UCSD-AML1 (cell line): Measurements from ENCODE around the gene MCAM.
A peak's percentile ranks its signal among the peaks of the same experiment; 100 is the strongest.

Source experiments
- DNase-seq: peaks from one replicate; lab custom pipeline; 2025; ENCODE audit not compliant: unreplicated experiment; lab: John Stamatoyannopoulos, UW

MCAM gene

GRCh38 chr11:119309953-119310681 is 6.8 kb downstream of the MCAM start:
- no peak for DNase-seq

GRCh38 chr11:119309411-119309810 is 7.5 kb downstream of the MCAM start:
- no peak for DNase-seq

- no peak for DNase-seq
Measured at GRCh38 chr11:119307974-119308373, 9.0 kb downstream of the MCAM start.

- DNase-seq: no peak
Measured at GRCh38 chr11:119307219-119307618, 9.7 kb downstream of the MCAM start.

- peak; percentile 47 for DNase-seq
Measured at GRCh38 chr11:119306373-119306890, 10.5 kb downstream of the MCAM start.

- DNase-seq: no peak
Measured at GRCh38 chr11:119305556-119306372, 11.2 kb downstream of the MCAM start.

- no peak for DNase-seq
Measured at GRCh38 chr11:119303227-119303718, 13.7 kb downstream of the MCAM start.

GRCh38 chr11:119300198-119300964 is 16.5 kb downstream of the MCAM start:
- DNase-seq: no peak

GRCh38 chr11:119299416-119299815 is 17.5 kb downstream of the MCAM start:
- DNase-seq: no peak

- no peak for DNase-seq
Measured at GRCh38 chr11:119298726-119299125, 18.2 kb downstream of the MCAM start.

- DNase-seq: no peak
Measured at GRCh38 chr11:119297938-119298337, 19.0 kb downstream of the MCAM start.

GRCh38 chr11:119295178-119295577 is 21.8 kb downstream of the MCAM start:
- DNase-seq: no peak

- no peak for DNase-seq
Measured at GRCh38 chr11:119293461-119293860, 23.5 kb downstream of the MCAM start.

- no peak for DNase-seq
Measured at GRCh38 chr11:119290894-119291497, 25.9 kb downstream of the MCAM start.

- DNase-seq: no peak
Measured at GRCh38 chr11:119288219-119288618, 28.7 kb downstream of the MCAM start.

- no peak for DNase-seq
Measured at GRCh38 chr11:119285431-119285830, 31.5 kb downstream of the MCAM start.

- DNase-seq: no peak
Measured at GRCh38 chr11:119284344-119285157, 32.4 kb downstream of the MCAM start.

- peak; percentile 21 for DNase-seq
Measured at GRCh38 chr11:119282495-119282894, 34.4 kb downstream of the MCAM start.

- no peak for DNase-seq
Measured at GRCh38 chr11:119277660-119278059, 39.3 kb downstream of the MCAM start.

- DNase-seq: no peak
Measured at GRCh38 chr11:119273721-119274120, 43.2 kb downstream of the MCAM start.
